Fibroblast of lung (primary cell): ENCODE measurements around the gene ARPC2.

Experiments
- CTCF ChIP-seq, 2 donors: IDR thresholded peaks in 1 of 2; conservative IDR thresholded peaks in 1 of 2; 1 replicate in 1 of 2; 2 replicates in 1 of 2; pipeline ENCODE4 v1.5.1; 2011 to 2012; ENCODE audit warnings: low read length in 2 of 2, control low read depth in 1 of 2, inconsistent platforms in 1 of 2, low read depth in 1 of 2, mild to moderate bottlenecking in 1 of 2
- EZH2 ChIP-seq: IDR thresholded peaks from 2 replicates; pipeline ENCODE4 v1.5.1; 2012; ENCODE audit warnings: low read length, control low read depth, mild to moderate bottlenecking; ENCODE audit errors: missing control alignments

- TF ChIP-seq CTCF (conservative IDR thresholded peaks at IDR 0.05 in 1 of 2, IDR thresholded peaks at IDR 0.05 in 1 of 2; ENCODE audit: low read depth in 1 of 2, low read length in 2 of 2) (no peak), EZH2 (no peak)
Measured at GRCh38 chr2:218252509-218253231, 35.7 kb downstream of the ARPC2 start.
